HEK293 (cell line): ENCODE measurements around the gene BCOR.
A peak's percentile ranks its signal among the peaks of the same experiment; 100 is the strongest.

ENCODE experiments used
- AEBP2 ChIP-seq: fragments of 450-650 bp; formaldehyde crosslinking; IDR thresholded peaks from 2 replicates; pipeline ENCODE4 v1.5.1; 2016; ENCODE audit warnings: missing biosample characterization, missing genetic modification characterization, borderline replicate concordance
- BCL11A ChIP-seq: fragments of 450-650 bp; formaldehyde crosslinking; IDR thresholded peaks from 2 replicates; pipeline ENCODE4 v1.5.1; 2016; ENCODE audit warnings: low read depth, missing biosample characterization, missing genetic modification characterization
- FEZF1 ChIP-seq: fragments of 450-650 bp; formaldehyde crosslinking; IDR thresholded peaks from 2 replicates; pipeline ENCODE4 v1.5.1; 2016; ENCODE audit warnings: missing biosample characterization, missing genetic modification characterization
- GLIS2 ChIP-seq: fragments of 450-650 bp; formaldehyde crosslinking; IDR thresholded peaks from 2 replicates; pipeline ENCODE4 v1.5.1; 2016; ENCODE audit warnings: missing biosample characterization, missing genetic modification characterization
- HOXA7 ChIP-seq: sonication (generic); formaldehyde crosslinking; IDR thresholded peaks from 2 replicates; pipeline ENCODE4 v1.8.1; 2022; ENCODE audit warnings: missing genetic modification reagents, borderline replicate concordance
- IKZF3 ChIP-seq: fragments of 450-650 bp; IDR thresholded peaks from 2 replicates; pipeline ENCODE4 v1.5.0; 2018; ENCODE audit warnings: missing biosample characterization, mild to moderate bottlenecking, missing genetic modification characterization, moderate library complexity
- KLF1 ChIP-seq: fragments of 450-650 bp; formaldehyde crosslinking; IDR thresholded peaks from 2 replicates; pipeline ENCODE4 v1.5.1; 2016; ENCODE audit warnings: missing biosample characterization, missing genetic modification characterization
- KLF8 ChIP-seq: fragments of 450-650 bp; formaldehyde crosslinking; IDR thresholded peaks from 2 replicates; pipeline ENCODE4 v1.5.1; 2016; ENCODE audit warnings: missing biosample characterization, missing genetic modification characterization
- MEIS1 ChIP-seq: sonication (generic); formaldehyde crosslinking; IDR thresholded peaks from 2 replicates; pipeline ENCODE4 v1.8.1; 2022; ENCODE audit warnings: missing genetic modification reagents, mild to moderate bottlenecking, borderline replicate concordance
- MYNN ChIP-seq: fragments of 450-650 bp; formaldehyde crosslinking; IDR thresholded peaks from 2 replicates; pipeline ENCODE4 v1.5.1; 2016; ENCODE audit warnings: missing biosample characterization, missing genetic modification characterization, borderline replicate concordance
- MZF1 ChIP-seq: fragments of 450-650 bp; formaldehyde crosslinking; IDR thresholded peaks from 2 replicates; pipeline ENCODE4 v1.5.1; 2017; ENCODE audit warnings: missing biosample characterization, missing genetic modification characterization, borderline replicate concordance
- PRDM4 ChIP-seq: fragments of 450-650 bp; formaldehyde crosslinking; IDR thresholded peaks from 2 replicates; pipeline ENCODE4 v1.5.1; 2017; ENCODE audit warnings: missing biosample characterization, missing genetic modification characterization
- REST ChIP-seq: fragments of 450-650 bp; formaldehyde crosslinking; IDR thresholded peaks from 2 replicates; pipeline ENCODE4 v1.5.1; 2016; ENCODE audit warnings: missing biosample characterization, missing genetic modification characterization
- SCRT1 ChIP-seq: fragments of 450-650 bp; formaldehyde crosslinking; IDR thresholded peaks from 2 replicates; pipeline ENCODE4 v1.5.1; 2016; ENCODE audit warnings: missing biosample characterization, missing genetic modification characterization, borderline replicate concordance
- SCRT2 ChIP-seq: fragments of 450-650 bp; formaldehyde crosslinking; IDR thresholded peaks from 2 replicates; pipeline ENCODE4 v1.5.1; 2016; ENCODE audit warnings: missing biosample characterization, missing genetic modification characterization
- SP3 ChIP-seq: fragments of 450-650 bp; formaldehyde crosslinking; IDR thresholded peaks from 2 replicates; pipeline ENCODE4 v1.5.1; 2016; ENCODE audit warnings: missing biosample characterization, missing genetic modification characterization
- YY2 ChIP-seq: fragments of 450-650 bp; formaldehyde crosslinking; IDR thresholded peaks from 2 replicates; pipeline ENCODE4 v1.5.1; 2016; ENCODE audit warnings: missing biosample characterization, missing genetic modification characterization
- ZBTB48 ChIP-seq: fragments of 450-650 bp; formaldehyde crosslinking; IDR thresholded peaks from 2 replicates; pipeline ENCODE4 v1.5.1; 2016; ENCODE audit warnings: missing biosample characterization, missing genetic modification characterization
- ZBTB7A ChIP-seq: fragments of 450-650 bp; formaldehyde crosslinking; IDR thresholded peaks from 2 replicates; pipeline ENCODE4 v1.5.1; 2016; ENCODE audit warnings: low read depth, missing biosample characterization, missing genetic modification characterization
- ZNF10 ChIP-seq: fragments of 450-650 bp; formaldehyde crosslinking; IDR thresholded peaks from 2 replicates; pipeline ENCODE4 v1.5.1; 2017; ENCODE audit warnings: missing biosample characterization, missing genetic modification characterization
- ZNF132 ChIP-seq: fragments of 450-650 bp; formaldehyde crosslinking; IDR thresholded peaks from 2 replicates; pipeline ENCODE4 v1.5.1; 2017; ENCODE audit warnings: missing biosample characterization, missing genetic modification characterization, borderline replicate concordance
- ZNF169 ChIP-seq: fragments of 450-650 bp; formaldehyde crosslinking; IDR thresholded peaks from 2 replicates; pipeline ENCODE4 v1.5.1; 2016; ENCODE audit warnings: missing biosample characterization, missing genetic modification characterization
- ZNF174 ChIP-seq: fragments of 450-650 bp; formaldehyde crosslinking; IDR thresholded peaks from 2 replicates; pipeline ENCODE4 v1.5.0; 2017; ENCODE audit warnings: missing biosample characterization, mild to moderate bottlenecking, missing genetic modification characterization
- ZNF274 ChIP-seq, 2 experiments: fragments of 200-500 bp in 1 of 2; fragments of 450-650 bp in 1 of 2; sonication (Bioruptor generic) in 1 of 2; formaldehyde crosslinking in 1 of 2; IDR thresholded peaks; 2 replicates each; pipeline versions ENCODE4 v1.5.1 to v1.6.1; 2014 to 2016; ENCODE audit warnings: borderline replicate concordance in 1 of 2, inconsistent platforms in 1 of 2, low read length in 1 of 2, missing biosample characterization in 1 of 2, missing genetic modification characterization in 1 of 2
- ZNF302 ChIP-seq: fragments of 450-650 bp; formaldehyde crosslinking; IDR thresholded peaks from 2 replicates; pipeline ENCODE4 v1.5.1; 2016; ENCODE audit warnings: missing biosample characterization, missing genetic modification characterization, low read depth
- ZNF366 ChIP-seq: fragments of 450-650 bp; formaldehyde crosslinking; conservative IDR thresholded peaks from 2 replicates; pipeline ENCODE4 v1.5.1; 2016; ENCODE audit warnings: missing biosample characterization, missing genetic modification characterization
- ZNF473 ChIP-seq: fragments of 450-650 bp; formaldehyde crosslinking; IDR thresholded peaks from 2 replicates; pipeline ENCODE4 v1.5.1; 2017; ENCODE audit warnings: missing biosample characterization, missing genetic modification characterization
- ZNF48 ChIP-seq: fragments of 450-650 bp; formaldehyde crosslinking; IDR thresholded peaks from 2 replicates; pipeline ENCODE4 v1.5.1; 2016; ENCODE audit warnings: missing biosample characterization, missing genetic modification characterization
- ZNF548 ChIP-seq: fragments of 450-650 bp; formaldehyde crosslinking; IDR thresholded peaks from 2 replicates; pipeline ENCODE4 v1.5.1; 2016; ENCODE audit warnings: missing biosample characterization, missing genetic modification characterization
- ZNF560 ChIP-seq: fragments of 450-650 bp; formaldehyde crosslinking; IDR thresholded peaks from 2 replicates; pipeline ENCODE4 v1.5.1; 2017; ENCODE audit warnings: missing biosample characterization, missing genetic modification characterization, borderline replicate concordance
- ZNF623 ChIP-seq: fragments of 450-650 bp; formaldehyde crosslinking; IDR thresholded peaks from 2 replicates; pipeline ENCODE4 v1.5.1; 2016; ENCODE audit warnings: missing biosample characterization, missing genetic modification characterization
- ZNF658 ChIP-seq: fragments of 450-650 bp; formaldehyde crosslinking; IDR thresholded peaks from 2 replicates; pipeline ENCODE4; 2016; ENCODE audit warnings: missing biosample characterization, missing genetic modification characterization
- ZNF670 ChIP-seq: fragments of 450-650 bp; formaldehyde crosslinking; IDR thresholded peaks from 2 replicates; pipeline ENCODE4 v1.5.1; 2016; ENCODE audit warnings: missing biosample characterization, missing genetic modification characterization, low read depth
- ZNF701 ChIP-seq: fragments of 450-650 bp; formaldehyde crosslinking; IDR thresholded peaks from 2 replicates; pipeline ENCODE4 v1.5.1; 2016; ENCODE audit warnings: missing biosample characterization, missing genetic modification characterization
- ZNF791 ChIP-seq: fragments of 450-650 bp; formaldehyde crosslinking; IDR thresholded peaks from 2 replicates; pipeline ENCODE4 v1.5.1; 2016; ENCODE audit warnings: missing biosample characterization, missing genetic modification characterization

BCOR gene

GRCh38 chrX:40112996-40113395 lies 15.2 kb upstream of the BCOR start (continued):
- TF ChIP-seq REST (tag by site-specific recombination), result no peak
- TF ChIP-seq ZNF623 (tag by site-specific recombination), result peak; percentile 40; the same call in 1 of the 2 replicates
- TF ChIP-seq ZNF701, result no peak
- TF ChIP-seq MEIS1 (CRISPR knock-in tag), result no peak
- TF ChIP-seq ZNF366 (tag by site-specific recombination), result no peak
- TF ChIP-seq ZNF10 (tag by site-specific recombination), result no peak
- no peak for TF ChIP-seq ZNF658
- TF ChIP-seq MZF1 (tag by site-specific recombination), result no peak
- no peak for TF ChIP-seq ZNF473 (tag by site-specific recombination)
- no peak for TF ChIP-seq ZBTB7A (tag by site-specific recombination)
- TF ChIP-seq KLF1 (tag by site-specific recombination), result no peak
- no peak for TF ChIP-seq PRDM4 (tag by site-specific recombination)
- TF ChIP-seq ZNF174, result no peak
- TF ChIP-seq IKZF3 (tag by site-specific recombination), result no peak
- TF ChIP-seq ZNF302, result no peak
- TF ChIP-seq FEZF1 (tag by site-specific recombination), result no peak
- 0 out of 2 replicates have a peak, but pooled peaks have one; percentile 22 for TF ChIP-seq ZNF560 (tag by site-specific recombination)
- no peak for TF ChIP-seq MYNN
- TF ChIP-seq SCRT2 (tag by site-specific recombination), result no peak
- TF ChIP-seq ZNF274 (IDR thresholded peaks at IDR 0.05; ENCODE audit: low read length), result no peak
- no peak for TF ChIP-seq ZNF274 (tag by site-specific recombination; IDR thresholded peaks at IDR 0.05; ENCODE audit: borderline replicate concordance)
- no peak for TF ChIP-seq AEBP2 (tag by site-specific recombination)
- TF ChIP-seq ZNF670, result no peak
- TF ChIP-seq GLIS2, result no peak
- no peak for TF ChIP-seq KLF8
- TF ChIP-seq ZNF48 (tag by site-specific recombination), result no peak
- no peak for TF ChIP-seq BCL11A
- TF ChIP-seq HOXA7, result no peak
- no peak for TF ChIP-seq SP3
- no peak for TF ChIP-seq ZBTB48 (tag by site-specific recombination)
- no peak for TF ChIP-seq ZNF169 (tag by site-specific recombination)
- no peak for TF ChIP-seq YY2 (tag by site-specific recombination)
- no peak for TF ChIP-seq SCRT1 (tag by site-specific recombination)
- TF ChIP-seq ZNF132 (tag by site-specific recombination), result no peak
- no peak for TF ChIP-seq ZNF791
- TF ChIP-seq ZNF548 (tag by site-specific recombination), result no peak
